HG03175 (cell line): ENCODE data around the gene WDR37.

Experiments used
- ATAC-seq: cut with Tn5 transposase; IDR thresholded peaks from one replicate; pipeline ENCODE4 v1.9.1; 2021; ENCODE audit warnings: mild to moderate bottlenecking, moderate library complexity; ENCODE audit not compliant: unreplicated experiment

The WDR37 gene

GRCh38 chr10:1070919-1071318, 14.7 kb downstream of the WDR37 start:
- no peak for ATAC-seq

- no peak for ATAC-seq
Measured at GRCh38 chr10:1074052-1074747, 18.0 kb downstream of the WDR37 start.

- ATAC-seq = no peak
Measured at GRCh38 chr10:1074748-1075308, 18.6 kb downstream of the WDR37 start.

DNA sequence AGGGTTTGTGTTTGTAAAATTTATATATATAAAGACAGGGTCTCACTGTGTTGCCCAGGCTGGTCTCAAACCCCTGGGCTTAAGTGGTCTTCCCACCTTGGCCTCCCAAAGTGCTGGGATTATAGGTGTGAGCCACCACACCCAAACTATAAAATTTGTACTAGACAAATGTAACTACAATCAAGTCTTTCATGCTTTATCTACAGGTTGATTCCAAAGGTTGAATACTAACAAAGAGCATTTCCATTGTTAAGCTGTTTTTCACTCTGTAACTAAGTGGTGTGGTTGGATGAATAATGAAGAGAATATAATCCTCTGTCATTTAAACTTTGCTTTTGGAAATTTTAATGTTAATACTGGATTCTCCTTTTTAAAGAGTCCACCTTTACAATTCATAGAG, 22.5 kb downstream of the WDR37 start:
- ATAC-seq = no peak

DNA sequence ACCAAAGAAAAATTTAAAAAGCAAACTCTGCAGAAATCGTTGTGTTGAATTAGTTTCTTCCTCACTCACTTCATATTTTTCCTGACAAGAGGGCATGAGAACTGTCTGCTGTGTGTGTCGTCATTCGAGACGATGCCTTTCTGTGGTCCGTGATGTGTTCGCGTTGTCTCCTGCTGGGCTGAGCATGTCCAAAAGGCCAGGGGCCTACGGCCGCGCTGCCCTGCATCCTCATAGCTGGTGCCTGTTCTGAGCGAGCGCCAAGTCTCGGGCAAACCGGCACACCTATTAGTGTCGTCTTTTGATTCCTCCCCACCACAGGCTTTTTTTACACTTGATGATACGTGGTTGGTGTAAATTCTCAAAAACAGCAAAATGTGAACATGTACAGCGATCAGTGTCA, 27.4 kb downstream of the WDR37 start:
- ATAC-seq = no peak

- no peak for ATAC-seq
Measured at GRCh38 chr10:1084011-1084950, 28.1 kb downstream of the WDR37 start.

DNA sequence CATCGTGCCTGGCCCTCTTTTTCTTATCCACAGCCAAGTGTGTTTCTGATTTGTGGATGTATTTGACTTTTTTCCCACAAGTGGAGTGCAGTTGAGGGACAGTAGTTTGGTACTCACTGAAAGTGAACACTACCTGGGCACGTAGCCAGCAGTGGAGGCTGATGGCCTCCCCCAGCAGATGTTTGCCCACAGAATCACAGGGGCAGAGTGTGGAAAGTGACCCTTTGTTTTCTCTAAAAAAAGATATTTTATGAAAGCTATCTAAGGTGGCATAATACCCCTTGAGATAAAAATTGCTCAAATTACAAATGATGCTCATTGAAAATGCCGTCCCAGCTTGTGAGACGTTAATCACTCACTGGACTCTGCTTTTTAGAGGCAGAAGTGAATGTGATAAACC, 29.1 kb downstream of the WDR37 start:
- no peak for ATAC-seq

DNA sequence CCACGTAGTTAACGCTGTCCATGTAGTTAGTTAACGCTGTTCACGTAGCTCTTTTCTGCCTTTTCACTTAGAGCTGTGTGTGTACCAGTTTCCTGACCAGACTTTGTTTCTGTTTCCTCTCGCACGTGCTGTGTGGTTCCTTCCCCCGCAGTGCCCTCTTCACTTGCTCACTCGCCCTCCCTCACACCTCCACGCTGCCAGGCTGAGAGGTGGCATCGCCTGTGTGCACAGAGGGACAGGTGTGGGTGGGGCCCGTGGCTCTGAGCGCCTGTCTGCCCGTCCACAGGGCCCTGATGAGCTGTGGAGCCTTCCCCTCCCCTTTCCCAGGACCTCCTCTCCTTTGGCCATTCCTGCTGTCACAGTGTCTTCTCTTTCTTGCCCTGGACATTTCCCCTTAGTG, 30.6 kb downstream of the WDR37 start:
- ATAC-seq = no peak

DNA sequence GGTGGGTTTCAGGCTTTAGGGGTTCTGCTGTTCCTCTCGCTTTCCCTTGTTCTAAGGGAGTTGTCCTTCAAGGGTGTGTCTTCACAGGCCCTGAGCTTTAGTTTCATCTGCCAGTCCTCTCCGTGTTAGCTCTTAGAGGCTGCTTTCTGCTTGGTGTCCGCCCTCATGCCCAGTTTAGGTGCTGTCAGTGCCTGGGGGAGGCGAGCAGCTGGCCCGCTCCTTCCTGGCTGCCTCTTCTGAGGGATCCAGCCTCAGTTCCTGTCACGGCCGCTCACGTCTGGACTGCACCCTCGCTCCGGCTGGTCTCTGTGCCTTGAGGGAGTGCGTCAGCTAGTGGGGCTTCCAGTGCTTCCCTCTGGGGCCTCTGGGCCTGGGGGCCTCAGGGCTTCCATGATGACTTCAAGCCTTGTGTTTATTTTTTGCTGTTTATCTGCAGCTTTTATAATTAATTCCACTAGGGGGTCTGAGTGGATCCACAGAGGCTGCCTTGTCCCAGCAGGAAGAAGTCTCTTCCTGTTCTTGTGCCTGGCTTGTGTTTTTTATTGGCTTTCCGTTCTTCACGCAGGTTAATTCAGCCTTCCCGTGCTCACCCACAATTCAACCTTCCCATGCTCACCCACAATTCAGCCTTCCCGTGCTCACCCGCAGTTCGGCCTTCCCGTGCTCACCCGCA, 33.0 kb downstream of the WDR37 start:
- ATAC-seq = no peak

DNA sequence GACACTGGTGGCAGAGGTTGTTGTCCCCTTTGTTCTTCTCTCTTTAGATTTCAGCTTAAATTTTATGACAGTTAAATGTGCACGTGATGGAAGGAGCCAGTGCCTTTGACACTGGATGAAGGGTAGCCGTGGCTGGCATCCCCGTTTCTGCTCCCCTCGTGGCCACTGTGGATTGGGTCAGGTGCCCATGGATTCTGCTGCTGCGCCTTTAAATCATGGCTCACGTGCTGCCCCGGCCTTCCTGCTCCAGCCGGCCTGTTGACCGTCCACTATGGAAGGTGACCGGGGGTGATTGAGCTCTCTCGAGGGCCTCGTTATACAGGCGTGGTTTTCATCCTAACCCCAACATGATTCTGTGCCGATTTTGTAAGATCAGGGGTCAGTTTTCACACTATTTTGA, 34.5 kb downstream of the WDR37 start:
- no peak for ATAC-seq

DNA sequence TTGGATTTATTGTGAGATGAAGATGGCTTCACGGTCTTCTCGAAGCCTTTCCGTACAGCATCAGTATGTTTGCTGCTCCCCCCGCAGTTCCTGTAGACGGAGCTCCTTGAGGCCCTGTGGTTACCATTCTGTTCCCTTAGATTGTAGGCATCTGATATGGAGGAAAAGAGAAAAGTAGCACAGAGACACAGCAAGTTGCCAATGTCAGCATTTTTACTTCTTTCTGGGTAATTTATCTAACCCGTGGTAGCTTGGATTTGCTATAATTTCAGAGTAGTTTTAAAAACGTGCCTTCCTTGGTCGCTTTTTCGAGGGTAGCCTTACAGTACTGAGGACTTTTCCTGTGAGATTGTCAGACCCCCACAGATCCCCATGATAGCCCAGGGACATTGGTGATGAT, 37.5 kb downstream of the WDR37 start:
- ATAC-seq = no peak

DNA sequence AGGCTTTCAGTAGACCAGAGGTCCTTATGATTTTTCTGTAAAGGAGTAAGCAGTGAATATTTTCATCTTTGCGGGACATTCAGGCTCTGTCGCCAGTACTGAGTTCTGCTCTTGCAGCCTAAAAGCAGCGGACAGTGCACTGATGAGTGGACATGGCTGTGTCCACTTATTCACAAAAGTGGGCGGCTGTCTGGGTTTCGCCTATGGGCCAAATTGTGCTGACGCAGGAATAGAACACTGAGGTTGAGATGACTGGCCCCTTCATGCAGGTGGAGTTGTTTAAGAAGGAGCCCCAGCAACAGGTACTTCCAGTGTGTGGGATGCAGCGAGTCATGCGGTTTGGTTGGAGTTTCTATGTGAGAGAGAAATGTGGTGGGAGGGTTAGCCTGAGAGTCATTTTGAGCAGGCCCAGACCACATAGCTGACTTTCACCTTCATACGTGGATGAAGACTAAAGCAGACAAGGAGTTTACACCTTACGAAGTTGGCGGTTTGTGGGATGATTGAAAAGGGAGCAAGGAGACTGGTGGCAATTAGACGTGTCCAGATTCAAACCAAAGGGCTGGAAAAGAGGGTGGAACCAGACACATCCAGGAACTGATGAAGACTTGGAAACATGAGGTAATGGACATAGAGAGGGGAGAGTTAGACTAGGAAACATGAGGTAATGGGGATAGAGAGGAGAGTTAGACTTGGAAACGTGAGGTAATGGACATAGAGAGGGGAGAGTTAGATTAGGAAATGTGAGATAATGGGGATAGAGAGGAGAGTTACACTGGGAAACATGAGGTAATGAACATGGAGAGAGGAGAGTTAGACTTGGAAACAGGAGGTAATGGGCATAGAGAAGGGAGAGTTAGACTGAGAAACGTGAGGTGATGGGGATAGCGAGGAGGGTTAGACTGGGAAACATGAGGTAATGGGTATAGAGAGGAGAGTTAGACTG, 38.2 kb downstream of the WDR37 start:
- ATAC-seq = no peak

DNA sequence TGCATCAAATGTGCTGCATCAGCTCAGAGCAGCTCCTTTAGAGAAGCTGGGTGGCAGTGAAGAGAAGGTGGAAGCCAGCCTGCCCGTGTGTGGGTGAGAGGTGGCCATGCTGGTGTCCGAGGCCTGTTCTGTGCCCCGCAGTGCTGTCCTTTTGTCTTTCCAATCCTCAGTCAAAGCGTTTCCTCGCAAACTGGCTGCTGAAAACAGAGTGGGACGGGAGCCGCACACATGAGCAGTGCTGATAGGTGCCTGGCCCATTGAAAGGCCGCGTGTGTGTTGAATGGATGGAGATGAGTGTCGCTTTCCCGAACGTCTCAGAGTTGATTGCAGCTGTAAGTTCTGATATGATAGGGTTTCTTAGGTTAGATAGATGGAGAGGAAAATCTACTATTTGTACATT, 39.3 kb downstream of the WDR37 start:
- no peak for ATAC-seq

GRCh38 chr10:1096287-1096889, 40.2 kb downstream of the WDR37 start:
- no peak for ATAC-seq

DNA sequence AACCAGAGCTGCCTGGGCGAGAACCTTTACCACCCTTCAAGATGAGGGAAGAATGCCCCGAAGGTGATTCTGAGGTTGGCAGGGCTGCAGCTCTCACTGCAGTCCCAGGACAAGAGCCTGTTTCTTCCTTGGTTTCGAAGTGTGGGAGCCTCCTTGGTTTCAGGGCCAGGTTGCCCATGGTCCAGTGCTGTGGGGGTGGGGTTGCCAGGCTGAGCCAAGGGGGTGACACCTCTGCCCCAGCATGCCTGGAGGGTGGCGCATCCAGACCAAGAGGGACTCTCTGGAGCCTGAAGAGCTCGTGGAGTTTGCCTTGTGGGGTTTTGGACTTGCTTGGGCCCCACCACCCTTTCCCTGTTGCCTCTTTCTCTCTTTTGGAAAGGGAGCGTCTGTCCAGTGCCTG, 41.3 kb downstream of the WDR37 start:
- ATAC-seq = no peak

- no peak for ATAC-seq
Measured at GRCh38 chr10:1100143-1100542, 44.0 kb downstream of the WDR37 start.

DNA sequence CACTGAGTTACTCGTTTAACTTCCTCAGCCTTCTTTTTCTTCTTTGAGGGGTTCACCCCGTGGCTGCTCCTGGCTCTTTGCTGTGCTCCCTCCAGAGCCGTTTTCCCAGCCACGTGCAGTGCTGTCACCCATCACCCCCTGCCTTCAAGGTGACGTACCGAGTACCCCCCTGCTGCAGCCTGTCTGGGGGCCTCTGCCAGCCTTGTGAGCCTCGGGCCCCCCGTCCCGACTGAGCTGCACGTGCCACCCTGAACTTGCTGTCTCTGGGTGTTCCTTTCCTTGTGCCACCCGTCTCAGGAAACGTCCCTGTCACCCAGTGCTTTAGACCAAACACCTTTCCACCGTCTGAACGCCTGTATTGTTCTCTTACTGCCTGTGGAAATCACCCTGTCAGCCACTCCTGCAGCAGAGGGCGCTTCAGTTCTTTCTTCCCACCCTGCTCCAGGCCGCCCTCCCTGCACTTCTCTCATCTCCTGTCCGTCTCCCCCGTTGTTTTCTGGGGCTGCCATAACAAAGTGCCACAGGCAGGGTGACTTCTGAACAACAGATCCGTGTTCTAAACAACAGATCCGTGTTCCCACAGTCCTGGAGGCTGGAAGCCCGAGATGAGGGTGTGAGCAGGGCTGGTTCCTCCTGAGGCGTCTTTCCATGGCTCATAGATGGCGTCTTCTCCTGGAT, 44.6 kb downstream of the WDR37 start:
- ATAC-seq = no peak

- no peak for ATAC-seq
Measured at GRCh38 chr10:1101946-1102345, 45.8 kb downstream of the WDR37 start.

DNA sequence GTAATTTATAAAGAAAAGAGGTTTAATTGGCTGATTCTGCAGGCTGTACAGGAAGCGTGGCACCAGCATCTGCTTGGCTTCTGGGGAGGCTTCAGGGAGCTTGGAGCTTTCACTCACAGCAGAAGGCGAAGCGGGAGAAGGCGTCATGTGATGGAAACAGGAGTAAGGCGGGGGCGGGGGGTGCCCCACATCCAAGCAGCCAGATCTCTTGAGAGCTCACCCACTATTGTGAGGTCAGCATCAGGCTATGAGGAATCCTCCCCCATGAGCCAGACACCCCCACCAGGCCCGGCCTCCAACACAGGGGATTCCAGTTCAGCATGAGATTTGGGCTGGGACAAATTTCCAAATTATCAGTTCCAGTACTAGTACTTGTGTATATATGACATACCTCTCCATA, 46.2 kb downstream of the WDR37 start:
- no peak for ATAC-seq
